Astrocyte (in vitro differentiated cells and primary cell): ENCODE data around the gene ARPC4.

Experiments used
- EZH2 ChIP-seq: IDR thresholded peaks from 2 replicates; pipeline ENCODE4 v1.6.1; 2012; ENCODE audit warnings: mild to moderate bottlenecking, low read length, inconsistent platforms; ENCODE audit not compliant: insufficient read depth
- TF ChIP-seq, protein P1 (sequence below): IDR thresholded peaks from 2 replicates; pipeline ENCODE4 v1.5.1; 2011; ENCODE audit warnings: low read depth, mild to moderate bottlenecking, inconsistent platforms, low read length, moderate library complexity; ENCODE audit not compliant: insufficient read depth

DNA sequence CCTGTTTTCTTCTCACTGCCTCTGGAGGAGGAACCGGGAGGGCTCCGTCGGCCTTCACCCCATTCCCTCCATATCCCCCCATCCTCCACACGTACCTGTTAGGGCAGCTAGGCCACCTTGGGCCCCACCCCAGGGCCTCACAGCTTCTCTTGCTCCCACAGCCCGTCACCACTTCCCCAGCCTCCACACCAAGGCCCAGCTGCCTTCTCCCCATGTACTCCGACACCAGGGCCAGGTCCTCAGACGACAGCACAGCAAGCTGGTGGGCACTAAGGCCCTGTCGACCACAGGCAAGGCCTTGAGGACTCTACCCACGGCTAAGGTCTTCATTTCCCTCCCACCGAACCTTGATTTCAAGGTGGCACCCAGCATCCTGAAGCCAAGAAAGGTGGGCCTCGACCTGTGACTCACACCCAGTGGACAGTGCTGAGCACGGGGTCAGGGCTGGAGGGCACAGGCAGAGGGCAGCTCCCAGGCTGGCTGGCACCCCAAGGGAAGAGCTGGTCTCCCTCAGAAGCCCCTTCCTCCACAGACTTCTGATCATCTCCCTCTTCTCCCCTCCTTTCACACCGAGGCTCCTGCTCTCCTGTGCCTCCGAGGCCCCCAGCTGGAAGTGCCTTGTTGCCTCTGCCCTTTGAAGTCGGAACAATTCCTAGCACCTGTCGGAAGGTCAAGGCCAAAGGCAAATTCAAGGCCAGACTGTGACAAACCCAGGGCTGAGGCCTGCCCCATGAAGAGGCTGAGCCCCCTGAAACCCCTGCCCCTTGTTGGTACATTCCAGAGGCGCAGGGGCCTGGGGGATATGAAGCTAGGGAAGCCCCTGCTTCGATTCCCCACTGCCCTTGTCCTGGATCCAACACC, 41.9 kb downstream of the ARPC4 start:
- no peak for TF ChIP-seq EZH2
- TF ChIP-seq, protein P1, sequence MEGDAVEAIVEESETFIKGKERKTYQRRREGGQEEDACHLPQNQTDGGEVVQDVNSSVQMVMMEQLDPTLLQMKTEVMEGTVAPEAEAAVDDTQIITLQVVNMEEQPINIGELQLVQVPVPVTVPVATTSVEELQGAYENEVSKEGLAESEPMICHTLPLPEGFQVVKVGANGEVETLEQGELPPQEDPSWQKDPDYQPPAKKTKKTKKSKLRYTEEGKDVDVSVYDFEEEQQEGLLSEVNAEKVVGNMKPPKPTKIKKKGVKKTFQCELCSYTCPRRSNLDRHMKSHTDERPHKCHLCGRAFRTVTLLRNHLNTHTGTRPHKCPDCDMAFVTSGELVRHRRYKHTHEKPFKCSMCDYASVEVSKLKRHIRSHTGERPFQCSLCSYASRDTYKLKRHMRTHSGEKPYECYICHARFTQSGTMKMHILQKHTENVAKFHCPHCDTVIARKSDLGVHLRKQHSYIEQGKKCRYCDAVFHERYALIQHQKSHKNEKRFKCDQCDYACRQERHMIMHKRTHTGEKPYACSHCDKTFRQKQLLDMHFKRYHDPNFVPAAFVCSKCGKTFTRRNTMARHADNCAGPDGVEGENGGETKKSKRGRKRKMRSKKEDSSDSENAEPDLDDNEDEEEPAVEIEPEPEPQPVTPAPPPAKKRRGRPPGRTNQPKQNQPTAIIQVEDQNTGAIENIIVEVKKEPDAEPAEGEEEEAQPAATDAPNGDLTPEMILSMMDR = no peak
